C4-2B (cell line): Measurements from ENCODE around the gene TMEM132E.

Source experiments
- H3K27ac ChIP-seq: fragments of 450-650 bp; 2 replicates; pipeline ENCODE4 v1.5.1; 2017
- ZFX ChIP-seq: fragments of 450-650 bp; IDR thresholded peaks from 2 replicates; pipeline ENCODE4 v1.6.1; 2017
- TF ChIP-seq, protein P1 (sequence below): fragments of 450-650 bp; conservative IDR thresholded peaks from 2 replicates; pipeline ENCODE4 v1.5.1; 2017; ENCODE audit warnings: mild to moderate bottlenecking

The TMEM132E gene

DNA sequence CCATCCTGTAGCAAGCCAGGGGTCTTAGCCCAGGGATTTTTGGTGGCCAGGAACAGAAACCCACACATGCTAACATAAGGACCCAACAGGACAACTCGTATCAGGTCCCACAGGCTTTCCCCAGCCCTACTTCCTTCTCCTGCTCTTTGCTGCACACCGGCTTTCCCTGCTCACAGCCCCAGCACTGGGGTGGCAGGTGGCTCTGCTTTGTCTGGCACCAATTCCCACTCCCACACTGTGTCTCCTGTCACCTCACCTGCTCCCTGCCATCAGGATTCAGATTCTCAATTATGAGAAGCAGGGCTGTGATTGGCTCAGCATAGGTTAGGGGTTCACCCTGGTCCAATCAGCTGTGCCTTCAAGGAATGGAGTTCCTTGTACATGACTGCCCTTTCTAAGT, 94.1 kb downstream of the TMEM132E start:
- TF ChIP-seq, protein P1, sequence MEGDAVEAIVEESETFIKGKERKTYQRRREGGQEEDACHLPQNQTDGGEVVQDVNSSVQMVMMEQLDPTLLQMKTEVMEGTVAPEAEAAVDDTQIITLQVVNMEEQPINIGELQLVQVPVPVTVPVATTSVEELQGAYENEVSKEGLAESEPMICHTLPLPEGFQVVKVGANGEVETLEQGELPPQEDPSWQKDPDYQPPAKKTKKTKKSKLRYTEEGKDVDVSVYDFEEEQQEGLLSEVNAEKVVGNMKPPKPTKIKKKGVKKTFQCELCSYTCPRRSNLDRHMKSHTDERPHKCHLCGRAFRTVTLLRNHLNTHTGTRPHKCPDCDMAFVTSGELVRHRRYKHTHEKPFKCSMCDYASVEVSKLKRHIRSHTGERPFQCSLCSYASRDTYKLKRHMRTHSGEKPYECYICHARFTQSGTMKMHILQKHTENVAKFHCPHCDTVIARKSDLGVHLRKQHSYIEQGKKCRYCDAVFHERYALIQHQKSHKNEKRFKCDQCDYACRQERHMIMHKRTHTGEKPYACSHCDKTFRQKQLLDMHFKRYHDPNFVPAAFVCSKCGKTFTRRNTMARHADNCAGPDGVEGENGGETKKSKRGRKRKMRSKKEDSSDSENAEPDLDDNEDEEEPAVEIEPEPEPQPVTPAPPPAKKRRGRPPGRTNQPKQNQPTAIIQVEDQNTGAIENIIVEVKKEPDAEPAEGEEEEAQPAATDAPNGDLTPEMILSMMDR: no peak
- no peak for TF ChIP-seq ZFX
- peak overlapping the region; percentile 51 for H3K27ac ChIP-seq

DNA sequence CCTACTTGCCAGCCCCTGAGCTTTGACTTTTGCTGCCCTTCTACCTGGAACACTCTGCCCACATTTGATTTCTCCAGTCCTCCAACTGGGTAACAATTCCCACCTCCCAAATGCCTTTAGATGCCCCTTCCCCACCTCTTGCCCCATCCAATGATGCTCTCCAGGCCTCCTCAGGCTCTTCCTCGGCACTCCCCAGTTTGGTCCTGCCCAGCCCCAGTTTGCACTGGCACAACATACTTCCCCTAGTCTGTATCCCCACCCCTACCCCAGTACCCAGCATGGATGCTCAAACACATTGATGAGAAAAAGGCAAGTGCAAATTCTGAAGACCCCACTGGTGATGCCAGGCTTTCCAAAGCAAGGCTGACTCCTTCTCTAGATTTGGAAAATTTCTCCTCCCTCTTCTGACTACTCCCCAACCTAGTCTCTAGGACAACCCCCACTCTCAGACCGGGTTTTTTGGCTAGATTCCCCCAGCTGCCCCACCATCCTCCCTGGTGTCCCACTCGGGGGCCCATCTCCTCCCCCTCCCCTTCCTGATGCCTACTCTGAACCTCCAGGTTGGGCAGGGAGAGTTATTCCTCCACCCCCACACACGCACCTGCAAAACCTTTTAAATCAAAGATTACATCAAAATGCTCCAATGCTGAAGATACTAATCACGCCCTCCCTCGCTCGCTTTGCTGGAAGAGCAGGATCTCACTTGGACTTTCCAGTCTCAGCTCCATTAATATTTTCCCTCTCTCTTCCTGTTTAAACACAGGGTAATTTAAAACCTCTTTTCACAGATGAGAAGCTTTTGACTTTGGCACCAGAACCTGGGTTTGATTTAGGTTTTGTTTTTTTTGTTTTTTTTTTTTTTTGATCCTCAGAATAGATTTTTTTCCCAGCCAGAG, 94.9 kb downstream of the TMEM132E start:
- H3K27ac ChIP-seq: peak overlapping the region; percentile 51
- TF ChIP-seq ZFX: no peak
- TF ChIP-seq, protein P1: no peak

DNA sequence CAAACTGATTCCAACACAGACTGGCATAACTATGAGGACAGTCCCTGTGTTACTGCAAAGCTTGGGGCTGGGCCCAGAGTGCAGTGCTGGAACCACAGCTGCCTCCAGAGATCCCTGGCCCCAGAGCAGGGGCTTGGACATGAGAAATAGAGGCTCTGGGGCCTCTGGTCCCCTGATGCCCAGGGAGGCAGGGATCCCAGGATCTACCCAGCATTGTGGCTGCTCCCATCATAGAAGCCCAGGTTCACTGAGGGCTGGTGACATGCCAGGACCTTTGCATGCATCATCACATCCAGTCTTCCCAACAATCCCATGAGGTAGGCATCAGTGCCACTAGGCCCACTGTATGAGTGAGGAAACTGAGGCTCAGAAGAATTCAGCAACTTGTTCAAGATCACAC, 95.8 kb downstream of the TMEM132E start:
- TF ChIP-seq ZFX: no peak
- TF ChIP-seq, protein P1: no peak
- peak overlapping the region; percentile 51 for H3K27ac ChIP-seq

DNA sequence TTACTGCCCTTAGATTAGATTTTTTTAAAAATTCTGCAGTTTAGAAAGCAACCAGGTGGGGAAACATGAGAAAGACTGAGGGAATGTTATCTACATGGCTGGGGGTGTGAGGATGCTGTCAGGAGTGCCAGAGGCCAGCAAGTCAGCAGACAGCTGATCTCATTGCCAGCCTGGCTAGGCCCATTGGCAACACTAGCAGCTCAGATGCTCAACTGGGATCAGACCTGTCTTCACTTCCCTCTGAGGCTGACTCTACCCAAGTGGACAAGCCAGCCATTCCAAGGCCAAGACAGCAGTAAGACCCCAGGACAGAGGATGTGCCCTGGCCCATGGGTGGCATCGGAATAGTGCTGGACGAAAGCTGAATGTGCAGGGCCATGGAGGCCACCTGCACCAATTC, 96.2 kb downstream of the TMEM132E start:
- TF ChIP-seq, protein P1: no peak
- TF ChIP-seq ZFX: no peak
- H3K27ac ChIP-seq: peak overlapping the region; percentile 51; the same call in 1 of the 2 replicates

DNA sequence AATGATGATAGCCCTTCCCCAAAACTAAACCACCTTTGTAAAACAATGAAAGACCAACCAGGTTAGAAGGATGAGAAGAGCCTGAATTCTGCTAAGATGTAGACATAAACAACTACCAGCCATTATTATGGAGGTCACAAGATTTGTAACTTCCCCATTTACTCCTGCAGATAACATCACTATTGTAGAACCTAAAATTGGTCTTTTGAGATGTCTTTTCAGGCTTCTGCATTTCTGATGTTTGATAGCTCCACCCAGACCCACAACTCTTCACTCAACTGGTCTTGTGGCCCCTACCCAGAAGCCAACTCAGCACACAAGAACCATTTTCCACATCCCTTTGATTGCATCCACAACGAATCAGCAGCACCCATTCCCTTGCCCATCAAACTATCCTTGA, 100.8 kb downstream of the TMEM132E start:
- no peak overlapping the region for H3K27ac ChIP-seq
- no peak for TF ChIP-seq ZFX

DNA sequence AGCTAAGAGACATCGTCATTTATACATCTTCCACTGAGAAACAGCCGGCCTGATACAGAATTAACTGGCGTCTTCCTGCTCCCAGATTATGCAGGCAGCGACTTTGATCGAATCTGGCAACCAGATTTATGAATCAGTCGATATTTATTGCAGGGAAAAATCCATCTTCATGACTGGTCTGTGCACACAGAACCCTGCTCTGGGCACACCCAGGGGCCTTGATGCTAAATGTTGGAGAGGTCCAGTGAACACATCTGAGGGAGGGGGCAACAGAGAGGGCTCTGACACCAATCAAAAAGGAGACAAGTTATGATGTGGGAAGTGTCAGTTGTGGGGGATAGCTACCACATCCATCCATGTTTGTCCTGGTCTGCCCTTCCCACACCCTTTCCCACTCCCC, 102.9 kb downstream of the TMEM132E start:
- no peak for TF ChIP-seq ZFX
- TF ChIP-seq, protein P1: no peak

DNA sequence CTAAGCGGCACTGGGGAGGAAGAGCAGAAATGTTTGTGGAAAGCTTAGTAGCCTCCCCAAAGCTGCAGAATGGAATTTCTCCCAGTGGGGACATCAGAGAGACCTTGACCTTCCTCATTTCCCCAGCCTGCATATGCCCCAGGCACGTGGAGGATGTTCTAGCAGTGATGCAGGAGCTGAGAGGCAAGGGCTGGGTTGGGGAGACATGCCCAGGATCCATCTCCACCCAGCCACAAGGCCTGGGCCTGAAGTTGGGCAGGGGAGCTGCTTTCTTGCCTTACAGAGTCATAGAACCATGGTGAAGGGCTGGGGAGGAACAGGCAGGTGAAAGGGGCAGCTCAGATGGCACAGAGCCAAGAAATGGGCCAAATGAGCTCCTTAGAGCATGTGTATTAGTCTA, 104.0 kb downstream of the TMEM132E start:
- TF ChIP-seq ZFX: no peak
- TF ChIP-seq, protein P1: no peak
- H3K27ac ChIP-seq: no peak overlapping the region

More for the DNA sequence above, 102.9 kb downstream of the TMEM132E start:
- no peak overlapping the region for H3K27ac ChIP-seq
